ENCODE measurements around the gene SKP2. TPM values are rescaled to one million over a fixed set of nuclear protein-coding genes. Genes with fewer than 3 reads are reported as not detected.

Gene SKP2
- total RNA-seq, 1 donor from 2014 or later = 15.9 TPM

Small RNA genes lying within 50 kb of the gene (small RNA-seq; reads per million reads assigned to genes)
- gene MIR580 = 0.48 reads per million, percentile 37 among the genes with 10 or more reads in this experiment
- not detected for gene RNU6-1305P

Other genes starting within 250 kb of the SKP2 start
- gene CAPSL, start 213.5 kb upstream of the SKP2 start, total RNA-seq = not detected
- not detected for gene UGT3A1, start 160.7 kb upstream of the SKP2 start, total RNA-seq
- 0.41 TPM for gene UGT3A2, start 85.2 kb upstream of the SKP2 start, total RNA-seq
- 77.9 TPM for gene LMBRD2, start 224 bp upstream of the SKP2 start, total RNA-seq
- 85.2 TPM for gene NADK2, start 89.8 kb downstream of the SKP2 start, total RNA-seq
- 10.6 TPM for gene RANBP3L, start 149.8 kb downstream of the SKP2 start, total RNA-seq

Measured in frontal cortex (tissue), 1 donor.